GM21576 (cell line): Measurements from ENCODE around the gene IL12RB2.
A peak's percentile ranks its signal among the peaks of the same experiment; 100 is the strongest.

ENCODE experiments used
- ATAC-seq: cut with Tn5 transposase; IDR thresholded peaks from one replicate; pipeline ENCODE4 v1.9.1; 2021; ENCODE audit warnings: mild to moderate bottlenecking, moderate library complexity; ENCODE audit not compliant: unreplicated experiment

IL12RB2 gene, protein sequence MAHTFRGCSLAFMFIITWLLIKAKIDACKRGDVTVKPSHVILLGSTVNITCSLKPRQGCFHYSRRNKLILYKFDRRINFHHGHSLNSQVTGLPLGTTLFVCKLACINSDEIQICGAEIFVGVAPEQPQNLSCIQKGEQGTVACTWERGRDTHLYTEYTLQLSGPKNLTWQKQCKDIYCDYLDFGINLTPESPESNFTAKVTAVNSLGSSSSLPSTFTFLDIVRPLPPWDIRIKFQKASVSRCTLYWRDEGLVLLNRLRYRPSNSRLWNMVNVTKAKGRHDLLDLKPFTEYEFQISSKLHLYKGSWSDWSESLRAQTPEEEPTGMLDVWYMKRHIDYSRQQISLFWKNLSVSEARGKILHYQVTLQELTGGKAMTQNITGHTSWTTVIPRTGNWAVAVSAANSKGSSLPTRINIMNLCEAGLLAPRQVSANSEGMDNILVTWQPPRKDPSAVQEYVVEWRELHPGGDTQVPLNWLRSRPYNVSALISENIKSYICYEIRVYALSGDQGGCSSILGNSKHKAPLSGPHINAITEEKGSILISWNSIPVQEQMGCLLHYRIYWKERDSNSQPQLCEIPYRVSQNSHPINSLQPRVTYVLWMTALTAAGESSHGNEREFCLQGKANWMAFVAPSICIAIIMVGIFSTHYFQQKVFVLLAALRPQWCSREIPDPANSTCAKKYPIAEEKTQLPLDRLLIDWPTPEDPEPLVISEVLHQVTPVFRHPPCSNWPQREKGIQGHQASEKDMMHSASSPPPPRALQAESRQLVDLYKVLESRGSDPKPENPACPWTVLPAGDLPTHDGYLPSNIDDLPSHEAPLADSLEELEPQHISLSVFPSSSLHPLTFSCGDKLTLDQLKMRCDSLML

DNA sequence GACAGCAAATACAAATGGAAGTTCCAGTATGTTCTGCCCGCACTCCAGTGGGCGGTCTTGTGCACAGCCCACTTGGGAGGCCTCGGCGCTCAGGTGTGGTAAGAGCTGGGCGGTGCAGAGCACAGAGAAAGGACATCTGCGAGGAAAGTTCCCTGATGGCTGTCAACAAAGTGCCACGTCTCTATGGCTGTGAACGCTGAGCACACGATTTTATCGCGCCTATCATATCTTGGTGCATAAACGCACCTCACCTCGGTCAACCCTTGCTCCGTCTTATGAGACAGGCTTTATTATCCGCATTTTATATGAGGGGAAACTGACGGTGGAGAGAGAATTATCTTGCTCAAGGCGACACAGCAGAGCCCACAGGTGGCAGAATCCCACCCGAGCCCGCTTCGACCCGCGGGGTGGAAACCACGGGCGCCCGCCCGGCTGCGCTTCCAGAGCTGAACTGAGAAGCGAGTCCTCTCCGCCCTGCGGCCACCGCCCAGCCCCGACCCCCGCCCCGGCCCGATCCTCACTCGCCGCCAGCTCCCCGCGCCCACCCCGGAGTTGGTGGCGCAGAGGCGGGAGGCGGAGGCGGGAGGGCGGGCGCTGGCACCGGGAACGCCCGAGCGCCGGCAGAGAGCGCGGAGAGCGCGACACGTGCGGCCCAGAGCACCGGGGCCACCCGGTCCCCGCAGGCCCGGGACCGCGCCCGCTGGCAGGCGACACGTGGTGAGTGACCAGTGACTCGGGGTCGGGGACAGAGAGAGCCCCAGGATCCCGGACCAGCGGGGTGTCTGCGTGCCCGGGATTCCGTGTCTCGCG lies at the start of gene IL12RB2:
Gene IL12RB2, plus strand, starts transcription at position 623 of the 810 bp plus-strand sequence. CDS start 12,496 bp downstream, outside the sequence.
- ATAC-seq: peak; percentile 73

DNA sequence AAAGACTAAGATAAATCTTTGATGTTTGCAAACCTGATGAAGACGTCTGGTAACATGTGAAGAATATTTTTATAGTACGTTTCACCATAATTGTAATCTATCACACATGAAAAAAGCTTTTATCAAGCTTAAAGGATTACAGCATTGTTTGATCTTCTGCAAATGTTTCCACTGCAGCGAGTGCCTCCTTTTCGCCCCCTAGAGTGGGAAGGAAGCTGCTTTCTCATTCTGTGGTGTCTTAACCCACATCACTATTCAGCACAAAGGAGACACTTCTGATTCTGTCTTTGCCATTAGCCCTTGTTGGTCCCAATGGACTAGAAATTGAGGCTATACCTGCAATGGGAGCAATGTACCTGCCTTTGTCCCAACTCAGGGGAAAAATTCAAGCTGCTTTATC lies 46.0 kb upstream of the IL12RB2 start:
- ATAC-seq: no peak

- ATAC-seq: no peak
These were observed 44.9 kb upstream of the IL12RB2 start for GRCh38 chr1:67262735-67263134.

GRCh38 chr1:67264152-67264551 lies 43.5 kb upstream of the IL12RB2 start:
- no peak for ATAC-seq

DNA sequence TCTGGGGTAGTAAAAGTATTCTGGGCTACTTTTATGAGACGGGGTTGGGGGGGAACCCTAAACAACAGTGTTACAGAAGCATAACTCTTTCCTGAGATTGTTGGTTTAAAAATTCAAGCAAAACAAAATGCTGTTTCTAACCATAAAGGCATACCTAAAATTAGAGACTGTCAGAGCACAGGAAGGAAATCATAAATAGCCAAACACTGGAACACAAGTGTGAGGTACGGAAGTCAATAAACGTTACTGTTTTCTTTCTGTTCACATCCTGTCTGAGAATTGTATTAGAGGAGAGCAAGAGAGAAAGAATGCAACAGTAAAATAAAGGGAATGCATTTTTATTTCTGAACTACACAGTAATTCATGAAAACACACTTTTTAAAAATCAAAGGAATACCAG lies 42.8 kb upstream of the IL12RB2 start:
- peak; percentile 85 for ATAC-seq

DNA sequence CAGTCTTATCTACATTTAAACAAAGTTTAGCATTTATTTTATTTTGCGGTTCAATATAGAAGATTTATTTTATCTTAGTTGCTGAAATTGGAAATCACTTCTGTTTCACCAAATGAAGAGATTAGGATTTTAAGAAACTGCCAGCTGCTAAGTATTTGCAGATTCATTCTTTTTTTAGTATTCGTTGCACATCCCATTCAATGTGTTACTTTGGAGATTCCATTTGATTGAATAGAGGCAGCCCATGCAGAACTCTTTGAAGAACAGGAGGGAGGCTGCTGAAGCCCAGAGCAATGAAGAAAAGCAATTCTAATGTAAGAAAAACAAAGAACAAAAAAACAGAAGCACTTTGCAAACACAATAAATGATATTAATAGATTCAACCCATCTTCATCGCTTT lies 38.6 kb upstream of the IL12RB2 start:
- ATAC-seq: no peak

GRCh38 chr1:67270541-67270940 lies 37.1 kb upstream of the IL12RB2 start:
- no peak for ATAC-seq

- ATAC-seq: no peak
These were observed 34.1 kb upstream of the IL12RB2 start for GRCh38 chr1:67273591-67273990.

DNA sequence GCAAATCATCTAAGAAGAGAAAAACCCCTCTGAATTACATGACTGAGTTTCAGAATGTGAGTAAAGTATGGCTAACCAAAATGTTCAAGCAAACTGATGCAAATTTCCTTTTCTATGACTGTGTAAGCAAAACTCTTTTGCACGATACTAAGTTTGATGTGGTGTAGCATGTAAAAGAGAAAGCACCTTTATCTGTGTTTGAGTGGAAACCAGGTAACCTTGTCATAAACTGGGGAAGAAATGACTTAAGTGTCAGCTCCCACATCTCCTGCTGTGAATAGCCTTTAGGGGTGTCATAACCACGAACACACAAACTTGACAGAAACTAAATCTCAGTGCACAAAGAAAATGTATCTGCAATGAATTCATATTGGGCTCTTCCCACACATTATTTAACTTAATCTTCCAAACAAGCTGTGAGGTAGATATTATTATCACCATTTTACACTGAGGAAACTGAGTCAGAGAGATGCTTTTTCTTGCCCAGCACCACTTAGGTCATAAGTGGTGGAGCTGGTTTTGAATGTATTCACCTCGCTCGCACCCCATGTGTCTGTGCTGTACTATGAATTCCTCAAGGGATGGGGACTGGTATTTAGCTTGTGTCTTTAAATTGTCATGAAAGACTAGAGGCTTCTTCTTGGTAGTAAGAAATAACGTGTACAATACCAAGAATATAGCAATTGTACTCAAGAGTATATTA lies 32.9 kb upstream of the IL12RB2 start:
- ATAC-seq: no peak

DNA sequence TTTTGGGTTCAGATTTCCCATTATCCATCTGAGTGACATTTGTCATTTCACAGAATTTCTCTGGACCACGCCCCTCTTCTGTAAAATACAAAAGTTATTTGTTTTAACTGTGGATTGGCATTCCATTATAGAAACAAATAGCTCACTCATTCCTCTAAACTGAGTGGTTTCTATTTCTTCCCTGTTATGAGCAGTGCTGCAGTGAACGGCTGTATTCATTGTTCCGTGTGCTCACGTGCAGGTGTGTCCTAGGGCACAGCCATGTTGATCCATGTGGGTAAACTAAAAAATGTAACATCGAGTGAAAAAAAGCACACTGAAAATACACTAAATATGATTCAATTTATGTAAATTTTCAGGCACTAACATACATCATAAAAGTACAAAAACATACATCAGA lies 27.0 kb upstream of the IL12RB2 start:
- ATAC-seq: no peak

- no peak for ATAC-seq
These were observed 26.4 kb upstream of the IL12RB2 start for GRCh38 chr1:67281244-67281643.

DNA sequence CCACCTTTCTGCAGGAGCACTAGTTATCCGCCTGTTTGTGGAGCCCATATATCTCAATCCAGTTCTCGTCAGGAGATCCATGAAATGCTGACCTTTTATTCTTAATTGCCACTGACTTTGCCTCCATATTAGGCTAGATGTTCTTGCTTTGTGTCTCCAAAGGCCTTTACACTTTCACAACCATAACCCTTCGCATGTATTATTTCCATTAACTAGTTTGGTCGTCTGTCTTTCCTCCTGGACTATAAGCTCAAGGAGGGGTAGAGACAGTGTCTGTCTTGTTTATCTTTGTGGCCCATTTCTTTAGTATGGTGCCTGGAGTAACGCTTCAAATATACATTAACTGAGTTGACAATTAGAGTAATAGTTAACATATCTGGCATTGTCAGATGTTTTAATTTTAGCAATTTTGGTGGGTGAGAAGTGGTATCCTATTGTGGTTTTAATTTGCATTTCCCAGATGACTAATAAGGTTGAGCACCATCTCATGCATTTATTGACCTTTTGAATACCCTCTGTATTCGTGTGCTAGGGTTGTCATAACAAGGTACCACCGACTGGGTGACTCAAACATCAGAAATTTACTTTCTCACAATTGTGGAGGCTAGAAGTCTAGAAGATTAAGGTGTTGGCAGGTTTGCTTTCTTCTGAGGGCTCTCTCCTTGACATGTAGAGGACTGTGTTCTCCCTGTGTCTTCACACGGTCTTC lies 21.7 kb upstream of the IL12RB2 start:
- peak; percentile 59 for ATAC-seq

DNA sequence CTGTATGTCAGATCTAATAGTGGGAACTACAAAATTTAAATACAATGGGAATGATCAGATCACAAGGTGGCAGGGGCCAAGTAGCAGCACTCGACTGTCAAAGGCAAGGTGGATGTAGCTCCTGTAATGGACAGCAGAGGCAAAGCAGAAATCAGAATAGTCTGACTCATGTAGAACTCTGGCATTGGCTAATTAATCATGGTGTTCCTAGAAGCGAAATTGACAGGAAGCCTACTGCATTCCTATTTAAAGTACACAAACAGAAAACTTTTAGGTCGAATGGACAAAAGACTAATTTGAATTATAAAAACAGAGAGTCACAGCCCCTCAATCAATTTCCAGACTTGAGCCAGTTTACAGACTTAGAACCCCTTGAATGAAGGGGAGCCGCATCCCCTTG lies 17.4 kb upstream of the IL12RB2 start:
- ATAC-seq: no peak

DNA sequence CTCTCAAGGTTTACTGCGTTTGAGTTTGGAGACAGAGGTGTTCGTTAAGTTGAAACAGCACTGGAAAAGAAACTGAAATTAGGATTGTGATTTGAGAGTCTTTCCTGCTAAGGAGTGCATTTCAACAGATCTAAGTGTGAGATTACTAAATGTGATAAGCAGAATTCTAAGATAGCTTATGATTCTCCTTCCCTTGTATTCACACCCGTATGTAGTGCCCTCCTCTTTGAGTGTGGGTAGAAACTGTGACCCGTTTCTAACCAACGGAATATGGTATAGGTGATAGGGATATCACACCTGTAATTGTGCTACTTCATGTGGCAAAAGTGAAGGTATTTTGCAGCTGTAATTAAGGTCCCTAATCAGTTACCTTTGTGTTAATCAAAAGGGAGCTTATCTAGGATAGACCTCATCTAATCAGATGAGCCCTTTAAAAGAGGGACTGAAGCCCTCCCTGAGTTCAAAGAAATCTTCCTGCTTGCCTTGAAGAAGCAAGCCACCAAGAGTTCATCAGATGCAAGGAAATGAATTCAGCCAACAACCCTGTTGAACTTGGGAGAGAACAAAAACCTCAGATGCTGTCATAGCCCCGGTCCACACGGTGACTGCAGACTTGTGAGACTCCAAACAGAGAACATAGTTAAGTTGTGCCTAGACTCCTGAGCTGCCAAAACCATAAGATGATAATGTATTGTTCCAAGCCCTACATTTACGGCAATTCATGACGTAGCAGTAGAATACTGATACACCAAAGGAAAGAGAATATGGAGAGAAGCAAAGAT lies 12.6 kb upstream of the IL12RB2 start:
- ATAC-seq: no peak

DNA sequence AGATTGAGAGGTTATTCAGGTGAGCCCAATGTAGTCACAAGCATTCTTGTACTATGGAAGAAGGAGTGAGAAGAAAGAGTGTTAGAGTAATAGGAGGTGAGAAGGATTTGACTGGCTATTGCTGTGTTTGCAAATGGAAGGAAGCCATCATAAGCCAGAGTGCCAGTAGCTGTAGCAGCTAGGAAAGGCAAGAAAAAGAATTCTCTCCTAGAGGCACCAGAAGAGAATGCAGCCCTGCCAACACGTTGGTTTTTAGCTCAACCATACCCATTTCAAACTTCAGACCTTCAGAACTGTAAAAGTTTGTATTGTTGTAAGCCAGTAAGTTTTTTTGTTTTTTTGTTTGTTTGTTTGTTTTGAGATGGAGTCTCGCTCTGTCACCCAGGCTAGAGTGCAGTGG lies 8.9 kb upstream of the IL12RB2 start:
- ATAC-seq: no peak

DNA sequence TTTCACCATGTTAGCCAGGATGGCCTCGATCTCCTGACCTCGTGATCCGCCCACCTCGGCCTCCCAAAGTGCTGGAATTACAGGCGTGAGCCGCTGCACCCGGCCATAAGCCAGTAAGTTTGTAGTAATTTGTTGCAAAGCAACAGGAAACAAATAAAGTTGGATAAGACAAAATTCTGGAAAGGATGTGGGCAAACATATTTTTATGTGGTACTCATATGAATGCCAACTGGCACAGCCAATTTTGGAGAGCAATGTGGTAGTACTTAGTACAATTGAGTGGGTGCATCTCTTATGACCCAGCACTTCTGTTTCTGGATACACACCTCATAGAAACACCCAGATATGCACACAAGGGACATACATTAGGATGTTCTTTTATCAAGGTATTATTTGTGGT lies 8.4 kb upstream of the IL12RB2 start:
- no peak for ATAC-seq

GRCh38 chr1:67300561-67300960 lies 7.1 kb upstream of the IL12RB2 start:
- ATAC-seq: no peak

DNA sequence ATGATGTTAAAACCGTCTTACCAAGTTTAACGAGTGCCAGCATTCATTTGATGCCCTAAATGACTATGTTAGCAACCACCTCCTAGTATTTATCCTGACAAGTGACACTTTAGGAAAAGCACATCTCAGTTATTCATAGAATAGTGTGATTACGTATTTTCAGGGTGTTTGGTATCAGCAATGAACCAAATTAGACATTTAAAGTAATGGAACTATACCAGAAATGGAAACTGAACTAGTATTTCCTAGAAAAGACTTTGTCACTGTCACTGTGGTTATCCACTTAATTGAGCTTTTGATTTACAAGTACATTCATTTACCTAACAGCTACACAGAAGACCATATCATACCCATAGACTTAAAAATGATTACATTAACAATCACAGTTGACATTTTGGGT lies 3.6 kb upstream of the IL12RB2 start:
- ATAC-seq: no peak

DNA sequence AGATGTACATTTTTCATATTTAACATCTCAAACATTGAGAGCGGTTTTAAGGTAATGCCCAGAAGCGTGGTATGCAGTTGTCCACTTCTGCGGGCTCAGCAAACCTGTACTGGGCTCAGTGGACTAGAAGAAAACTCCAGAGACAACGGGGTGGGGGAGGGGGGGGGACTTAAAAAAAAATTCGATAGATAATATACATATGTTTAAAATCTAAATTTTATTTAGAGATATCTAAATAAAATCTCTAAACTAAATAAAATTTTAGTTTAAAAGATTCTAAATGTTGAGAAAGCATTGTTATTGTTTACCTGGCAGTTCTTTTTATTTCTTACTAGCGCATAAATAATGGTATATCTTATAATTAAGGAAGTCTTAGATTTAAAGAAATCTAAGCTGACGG lies 1.1 kb upstream of the IL12RB2 start:
- ATAC-seq: no peak
